H1 (cell line): ENCODE measurements around the gene HACD1.

Source experiments
- CTCF ChIP-seq, 3 experiments: IDR thresholded peaks; 1 replicate in 2 of 3; 2 replicates in 1 of 3; pipeline versions ENCODE4 v1.5.1 to v1.6.1; 2011; ENCODE audit warnings: low read length in 3 of 3, mild to moderate bottlenecking in 3 of 3, inconsistent platforms in 2 of 3, low read depth in 1 of 3, moderate library complexity in 1 of 3; ENCODE audit not compliant: insufficient read depth in 1 of 3; ENCODE audit errors: control extremely low read depth in 1 of 3
- EP300 ChIP-seq, 2 experiments: IDR thresholded peaks; 1 replicate in 1 of 2; 2 replicates in 1 of 2; pipeline ENCODE4 v1.6.1; 2011 to 2012; ENCODE audit warnings: low read depth in 2 of 2, low read length in 2 of 2, mild to moderate bottlenecking in 2 of 2, borderline replicate concordance in 1 of 2, inconsistent platforms in 1 of 2, moderate library complexity in 1 of 2
- HDAC2 ChIP-seq, 2 experiments: fragments of 300-600 bp in 1 of 2; sonication (generic) in 1 of 2; IDR thresholded peaks; 2 replicates each; pipeline ENCODE4 v1.6.1; 2011 to 2012; ENCODE audit warnings: low read depth in 2 of 2, low read length in 2 of 2, mild to moderate bottlenecking in 2 of 2, moderate library complexity in 2 of 2, borderline replicate concordance in 1 of 2, inconsistent platforms in 1 of 2
- JUN ChIP-seq: IDR thresholded peaks from 2 replicates; pipeline ENCODE4 v1.6.1; 2011; ENCODE audit warnings: low read depth, mild to moderate bottlenecking, improper control_type of control experiment, low read length
- PHF8 ChIP-seq: fragments of 200-600 bp; sonication (generic); conservative IDR thresholded peaks from 2 replicates; pipeline ENCODE4 v1.7.1; 2012; ENCODE audit warnings: low read depth, mild to moderate bottlenecking, inconsistent platforms, low read length, moderate library complexity
- POLR2A ChIP-seq, 2 experiments: IDR thresholded peaks; 1 replicate in 1 of 2; 2 replicates in 1 of 2; pipeline ENCODE4 v1.6.1; 2011; ENCODE audit warnings: low read depth in 2 of 2, low read length in 2 of 2, mild to moderate bottlenecking in 2 of 2; ENCODE audit errors: control extremely low read depth in 1 of 2
- POLR2AphosphoS5 ChIP-seq: IDR thresholded peaks from 2 replicates; pipeline ENCODE4 v1.6.1; 2011; ENCODE audit warnings: low read depth, low read length
- SRF ChIP-seq: IDR thresholded peaks from 2 replicates; pipeline ENCODE4 v1.6.1; 2011; ENCODE audit warnings: mild to moderate bottlenecking, low read depth, low read length, moderate library complexity
- TAF1 ChIP-seq: IDR thresholded peaks from 2 replicates; pipeline ENCODE4 v1.6.1; 2011; ENCODE audit warnings: mild to moderate bottlenecking, low read depth, low read length
- USF2 ChIP-seq: IDR thresholded peaks from 2 replicates; pipeline ENCODE4 v1.6.1; 2011; ENCODE audit warnings: low read length, improper control_type of control experiment
- TF ChIP-seq, protein P1 (sequence below): IDR thresholded peaks from 2 replicates; pipeline ENCODE4 v1.6.1; 2011; ENCODE audit warnings: low read depth, mild to moderate bottlenecking, low read length; ENCODE audit not compliant: insufficient read depth

DNA sequence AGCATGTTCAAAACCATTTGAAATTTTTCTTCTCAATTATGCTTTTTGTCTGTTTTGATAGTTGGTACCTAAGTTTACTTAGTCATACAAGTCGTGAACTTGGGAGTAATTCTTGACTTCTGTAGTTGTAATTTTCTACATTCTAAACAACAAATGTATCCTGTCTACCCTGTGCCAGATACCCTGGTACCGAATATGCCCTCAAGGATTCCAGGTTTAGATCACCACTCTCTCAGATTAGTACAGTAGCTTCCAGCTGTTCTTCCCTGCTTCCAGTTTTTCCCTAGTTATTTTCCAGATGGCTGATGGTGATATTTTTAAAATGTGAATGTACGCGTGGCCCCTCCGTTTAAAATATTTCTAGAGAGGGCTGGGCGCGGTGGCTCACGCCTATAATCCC lies 33.2 kb upstream of the HACD1 start:
- TF ChIP-seq POLR2AphosphoS5 (no peak), POLR2A (IDR thresholded peaks at IDR 0.05; ENCODE audit: control extremely low read depth in 1 of 2, low read depth in 2 of 2, low read length in 2 of 2) (no peak), EP300 (IDR thresholded peaks at IDR 0.05; ENCODE audit: borderline replicate concordance in 1 of 2, low read depth in 2 of 2, low read length in 2 of 2) (no peak), JUN (no peak), HDAC2 (IDR thresholded peaks at IDR 0.05; ENCODE audit: borderline replicate concordance in 1 of 2, low read depth in 2 of 2, low read length in 2 of 2) (no peak), CTCF (IDR thresholded peaks at IDR 0.05; ENCODE audit: control extremely low read depth in 1 of 3, insufficient read depth in 1 of 3, low read depth in 1 of 3, low read length in 3 of 3) (no peak), SRF (no peak), PHF8 (no peak), TAF1 (no peak), USF2 (no peak)
- TF ChIP-seq, protein P1, sequence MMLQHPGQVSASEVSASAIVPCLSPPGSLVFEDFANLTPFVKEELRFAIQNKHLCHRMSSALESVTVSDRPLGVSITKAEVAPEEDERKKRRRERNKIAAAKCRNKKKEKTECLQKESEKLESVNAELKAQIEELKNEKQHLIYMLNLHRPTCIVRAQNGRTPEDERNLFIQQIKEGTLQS: no peak
